HG03045 (cell line): ENCODE data around the gene CLSTN2.

Experiments used
- ATAC-seq: cut with Tn5 transposase; IDR thresholded peaks from one replicate; pipeline ENCODE4 v1.9.1; 2021; ENCODE audit warnings: mild to moderate bottlenecking, moderate library complexity; ENCODE audit not compliant: unreplicated experiment

The CLSTN2 gene

GRCh38 chr3:140268610-140269009 lies 333.6 kb downstream of the CLSTN2 start:
- no peak for ATAC-seq

GRCh38 chr3:140270329-140270728 lies 335.3 kb downstream of the CLSTN2 start:
- no peak for ATAC-seq

GRCh38 chr3:140273542-140274195 lies 338.7 kb downstream of the CLSTN2 start:
- no peak for ATAC-seq

- ATAC-seq: no peak
Measured at GRCh38 chr3:140274429-140274828, 339.4 kb downstream of the CLSTN2 start.

GRCh38 chr3:140276703-140277102 lies 341.7 kb downstream of the CLSTN2 start:
- no peak for ATAC-seq

- no peak for ATAC-seq
Measured at GRCh38 chr3:140277886-140278285, 342.9 kb downstream of the CLSTN2 start.

- ATAC-seq: no peak
Measured at GRCh38 chr3:140284372-140284771, 349.4 kb downstream of the CLSTN2 start.

- ATAC-seq: no peak
Measured at GRCh38 chr3:140285380-140285779, 350.4 kb downstream of the CLSTN2 start.

- no peak for ATAC-seq
Measured at GRCh38 chr3:140288595-140288994, 353.6 kb downstream of the CLSTN2 start.

GRCh38 chr3:140290105-140290504 lies 355.1 kb downstream of the CLSTN2 start:
- ATAC-seq: no peak

- ATAC-seq: no peak
Measured at GRCh38 chr3:140292170-140292569, 357.2 kb downstream of the CLSTN2 start.

GRCh38 chr3:140292684-140293083 lies 357.7 kb downstream of the CLSTN2 start:
- no peak for ATAC-seq

GRCh38 chr3:140294058-140294457 lies 359.1 kb downstream of the CLSTN2 start:
- ATAC-seq: no peak

- no peak for ATAC-seq
Measured at GRCh38 chr3:140296796-140297352, 361.9 kb downstream of the CLSTN2 start.

- no peak for ATAC-seq
Measured at GRCh38 chr3:140298043-140298442, 363.1 kb downstream of the CLSTN2 start.

GRCh38 chr3:140298569-140299070 lies 363.6 kb downstream of the CLSTN2 start:
- no peak for ATAC-seq

- no peak for ATAC-seq
Measured at GRCh38 chr3:140303875-140304274, 368.9 kb downstream of the CLSTN2 start.

GRCh38 chr3:140308535-140308934 lies 373.6 kb downstream of the CLSTN2 start:
- ATAC-seq: no peak

GRCh38 chr3:140311428-140311827 lies 376.4 kb downstream of the CLSTN2 start:
- ATAC-seq: no peak

- no peak for ATAC-seq
Measured at GRCh38 chr3:140315955-140316354, 381.0 kb downstream of the CLSTN2 start.

GRCh38 chr3:140316466-140316865 lies 381.5 kb downstream of the CLSTN2 start:
- ATAC-seq: no peak

GRCh38 chr3:140316868-140317400 lies 381.9 kb downstream of the CLSTN2 start:
- no peak for ATAC-seq
